Neural progenitor cell (in vitro differentiated cells): ENCODE measurements around the gene RRP1.

Experiments used
- EZH2 ChIP-seq: fragments of 200-600 bp; sonication (generic); IDR thresholded peaks from 2 replicates; pipeline ENCODE4 v1.6.1; 2017; ENCODE audit warnings: antibody characterized with exemption, mild to moderate bottlenecking, moderate library complexity
- TF ChIP-seq, protein P1 (sequence below): fragments of 200-600 bp; sonication (generic); IDR thresholded peaks from 2 replicates; pipeline ENCODE4 v1.5.1; 2017; ENCODE audit warnings: antibody characterized with exemption, mild to moderate bottlenecking

GRCh38 chr21:43762303-43763128 lies 26.9 kb upstream of the RRP1 start:
- TF ChIP-seq, protein P1, sequence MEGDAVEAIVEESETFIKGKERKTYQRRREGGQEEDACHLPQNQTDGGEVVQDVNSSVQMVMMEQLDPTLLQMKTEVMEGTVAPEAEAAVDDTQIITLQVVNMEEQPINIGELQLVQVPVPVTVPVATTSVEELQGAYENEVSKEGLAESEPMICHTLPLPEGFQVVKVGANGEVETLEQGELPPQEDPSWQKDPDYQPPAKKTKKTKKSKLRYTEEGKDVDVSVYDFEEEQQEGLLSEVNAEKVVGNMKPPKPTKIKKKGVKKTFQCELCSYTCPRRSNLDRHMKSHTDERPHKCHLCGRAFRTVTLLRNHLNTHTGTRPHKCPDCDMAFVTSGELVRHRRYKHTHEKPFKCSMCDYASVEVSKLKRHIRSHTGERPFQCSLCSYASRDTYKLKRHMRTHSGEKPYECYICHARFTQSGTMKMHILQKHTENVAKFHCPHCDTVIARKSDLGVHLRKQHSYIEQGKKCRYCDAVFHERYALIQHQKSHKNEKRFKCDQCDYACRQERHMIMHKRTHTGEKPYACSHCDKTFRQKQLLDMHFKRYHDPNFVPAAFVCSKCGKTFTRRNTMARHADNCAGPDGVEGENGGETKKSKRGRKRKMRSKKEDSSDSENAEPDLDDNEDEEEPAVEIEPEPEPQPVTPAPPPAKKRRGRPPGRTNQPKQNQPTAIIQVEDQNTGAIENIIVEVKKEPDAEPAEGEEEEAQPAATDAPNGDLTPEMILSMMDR, result no peak
- TF ChIP-seq EZH2, result no peak
